Kidney (tissue), 14 donors: Measurements from ENCODE around the gene NRCAM. TPM values are rescaled to one million over a fixed set of nuclear protein-coding genes. Genes with fewer than 3 reads are reported as not detected.

Experiments
- DNase-seq, 5 donors: peaks; one replicate each; pipeline ENCODE4 v3.0.0-alpha.2; 2013 to 2020
- FAIRE-seq: peaks from 2 replicates; lab custom pipeline; 2012; peaks lifted over from hg19 to GRCh38; lab: Jason Lieb, UNC
- H3K27ac ChIP-seq, 2 donors: one replicate each; pipeline ENCODE4 v1.7.0; 2013; ENCODE audit warnings: low read depth in 2 of 2, low read length in 2 of 2, inconsistent platforms in 1 of 2
- H3K27me3 ChIP-seq: one replicate; pipeline ENCODE4 v1.7.1; 2013; ENCODE audit warnings: low read length, inconsistent platforms; ENCODE audit not compliant: control insufficient read depth, insufficient read depth
- H3K36me3 ChIP-seq, 3 donors: one replicate each; pipeline versions ENCODE4 v1.7.0 to v1.7.1; 2013; ENCODE audit warnings: low read length in 3 of 3, control low read depth in 1 of 3, inconsistent platforms in 1 of 3; ENCODE audit not compliant: insufficient read depth in 3 of 3, control insufficient read depth in 2 of 3
- H3K4me1 ChIP-seq, 3 donors: one replicate each; pipeline versions ENCODE4 v1.7.0 to v1.7.1; 2013; ENCODE audit warnings: low read length in 3 of 3, inconsistent platforms in 1 of 3, low read depth in 1 of 3; ENCODE audit not compliant: control insufficient read depth in 2 of 3, insufficient read depth in 2 of 3
- H3K4me3 ChIP-seq, 3 donors: one replicate each; pipeline versions ENCODE4 v1.7.0 to v1.8.1; 2013; ENCODE audit warnings: low read length in 3 of 3, control low read depth in 1 of 3, inconsistent platforms in 1 of 3
- H3K9ac ChIP-seq, 3 donors: one replicate each; pipeline versions ENCODE4 v1.7.0 to v1.7.1; 2013; ENCODE audit warnings: low read length in 3 of 3, control low read depth in 1 of 3, inconsistent platforms in 1 of 3
- H3K9me3 ChIP-seq, 3 donors: one replicate each; pipeline versions ENCODE4 v1.7.0 to v1.7.1; 2013; ENCODE audit warnings: low read length in 3 of 3, control low read depth in 1 of 3, inconsistent platforms in 1 of 3; ENCODE audit not compliant: control insufficient read depth in 2 of 3, insufficient read depth in 1 of 3
- intact Hi-C: fragments of 100-400 bp; cut with DNase I; formaldehyde crosslinking; loops from one replicate; pipeline ENCODE4 v1.11.1; 2022
- polyA plus RNA-seq: library from polyadenylated mRNA; stranded (reverse); fragments of 350-450 nt; fragmentation: Illumina TruSeq; extraction: RNeasy Lipid Tissue Mini Kit (QIAGEN cat#74804); gene quantifications from one replicate; pipeline ENCODE4 v1.2.3, GENCODE V29; 2014; ENCODE audit warnings: low read depth, low replicate concordance; ENCODE audit not compliant: insufficient read depth
- total RNA-seq: library from RNA; stranded (reverse); fragmentation: NEBNext Ultra II Directional; extraction: Animal tissue kit (Norgen Biotek cat#: 25700); gene quantifications from one replicate; pipeline ENCODE4 v1.2.1, GENCODE V29; 2021
- TF ChIP-seq, protein P1 (sequence below): IDR thresholded peaks from 3 replicates; pipeline ENCODE4 v1.5.1; 2012; ENCODE audit warnings: mild to moderate bottlenecking, moderate library complexity, borderline replicate concordance; ENCODE audit not compliant: insufficient read depth; ENCODE audit errors: extremely low read depth
- donor health status: control.
- donor health status: control.
- donor health status: control.
- donor health status: control.
- donor health status: control.
- donor health status: DM: yes; HTN: yes; CAD: no.
- donor health status: Normal renal cell carcinoma (clear cell type).

The NRCAM gene
- total and polyA plus RNA-seq, 2 donors from 2014 or later: 16.8 to 20.6 TPM

DNA sequence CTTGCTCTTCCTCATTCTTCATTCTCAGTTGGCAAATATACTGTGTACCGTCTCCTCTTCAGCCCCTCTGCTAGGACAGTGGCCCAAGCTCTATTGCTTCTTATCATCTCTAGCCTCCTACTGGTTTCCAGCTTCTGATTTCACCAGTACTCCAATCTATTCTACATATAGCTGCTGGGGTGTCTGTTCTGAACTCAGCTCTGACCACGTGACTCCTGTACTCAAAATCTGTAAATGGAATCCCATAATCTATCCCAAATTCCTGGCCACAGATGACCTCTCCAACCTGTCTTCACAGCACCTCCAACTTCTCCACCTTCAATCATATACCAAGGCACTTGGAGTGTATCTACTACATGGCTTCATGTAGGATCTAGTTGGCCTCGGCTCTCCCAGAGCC is 152.9 kb downstream of the NRCAM start:
- intact Hi-C loops: no loop called here
- FAIRE-seq: no peak

DNA sequence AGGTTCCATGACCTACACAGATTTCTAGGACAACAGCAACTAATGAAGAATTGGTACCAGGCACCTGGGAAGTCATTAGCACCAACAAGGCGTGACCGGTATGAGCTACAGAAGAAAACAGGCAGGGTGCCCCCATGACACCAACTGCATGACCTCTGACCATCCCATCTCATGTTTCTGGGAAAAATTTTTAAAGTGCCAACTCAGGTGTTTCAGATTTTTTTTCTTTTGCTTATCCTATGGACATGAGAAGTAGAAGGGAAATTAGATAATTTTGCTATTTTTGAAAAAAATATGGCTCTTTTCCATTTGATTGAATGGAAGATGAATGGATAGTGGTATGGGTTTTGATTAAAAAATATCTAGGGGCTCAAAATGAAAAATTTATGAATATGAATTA is 154.8 kb downstream of the NRCAM start:
- H3K27ac ChIP-seq: no peak overlapping the region
- TF ChIP-seq, protein P1, sequence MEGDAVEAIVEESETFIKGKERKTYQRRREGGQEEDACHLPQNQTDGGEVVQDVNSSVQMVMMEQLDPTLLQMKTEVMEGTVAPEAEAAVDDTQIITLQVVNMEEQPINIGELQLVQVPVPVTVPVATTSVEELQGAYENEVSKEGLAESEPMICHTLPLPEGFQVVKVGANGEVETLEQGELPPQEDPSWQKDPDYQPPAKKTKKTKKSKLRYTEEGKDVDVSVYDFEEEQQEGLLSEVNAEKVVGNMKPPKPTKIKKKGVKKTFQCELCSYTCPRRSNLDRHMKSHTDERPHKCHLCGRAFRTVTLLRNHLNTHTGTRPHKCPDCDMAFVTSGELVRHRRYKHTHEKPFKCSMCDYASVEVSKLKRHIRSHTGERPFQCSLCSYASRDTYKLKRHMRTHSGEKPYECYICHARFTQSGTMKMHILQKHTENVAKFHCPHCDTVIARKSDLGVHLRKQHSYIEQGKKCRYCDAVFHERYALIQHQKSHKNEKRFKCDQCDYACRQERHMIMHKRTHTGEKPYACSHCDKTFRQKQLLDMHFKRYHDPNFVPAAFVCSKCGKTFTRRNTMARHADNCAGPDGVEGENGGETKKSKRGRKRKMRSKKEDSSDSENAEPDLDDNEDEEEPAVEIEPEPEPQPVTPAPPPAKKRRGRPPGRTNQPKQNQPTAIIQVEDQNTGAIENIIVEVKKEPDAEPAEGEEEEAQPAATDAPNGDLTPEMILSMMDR: no peak
- H3K36me3 ChIP-seq: no peaks in the 10 kb centered on the region
- intact Hi-C loops: no loop called here
- FAIRE-seq: no peak
- no peaks in the 10 kb centered on the region for H3K27me3 ChIP-seq
- no peaks in the 10 kb centered on the region for H3K9me3 ChIP-seq
- no peaks in the 10 kb centered on the region for H3K4me1 ChIP-seq
- DNase-seq: no peak
- no peak overlapping the region for H3K9ac ChIP-seq
- no peak overlapping the region for H3K4me3 ChIP-seq

More for the DNA sequence above, 152.9 kb downstream of the NRCAM start:
- Histone ChIP-seq H3K9me3 (no peaks in the 10 kb centered on the region), H3K4me3 (no peak overlapping the region), H3K9ac (no peak overlapping the region), H3K27ac (no peak overlapping the region), H3K36me3 (no peaks in the 10 kb centered on the region), H3K4me1 (no peaks in the 10 kb centered on the region), H3K27me3 (no peaks in the 10 kb centered on the region)
- TF ChIP-seq, protein P1: no peak
- no peak for DNase-seq

DNA sequence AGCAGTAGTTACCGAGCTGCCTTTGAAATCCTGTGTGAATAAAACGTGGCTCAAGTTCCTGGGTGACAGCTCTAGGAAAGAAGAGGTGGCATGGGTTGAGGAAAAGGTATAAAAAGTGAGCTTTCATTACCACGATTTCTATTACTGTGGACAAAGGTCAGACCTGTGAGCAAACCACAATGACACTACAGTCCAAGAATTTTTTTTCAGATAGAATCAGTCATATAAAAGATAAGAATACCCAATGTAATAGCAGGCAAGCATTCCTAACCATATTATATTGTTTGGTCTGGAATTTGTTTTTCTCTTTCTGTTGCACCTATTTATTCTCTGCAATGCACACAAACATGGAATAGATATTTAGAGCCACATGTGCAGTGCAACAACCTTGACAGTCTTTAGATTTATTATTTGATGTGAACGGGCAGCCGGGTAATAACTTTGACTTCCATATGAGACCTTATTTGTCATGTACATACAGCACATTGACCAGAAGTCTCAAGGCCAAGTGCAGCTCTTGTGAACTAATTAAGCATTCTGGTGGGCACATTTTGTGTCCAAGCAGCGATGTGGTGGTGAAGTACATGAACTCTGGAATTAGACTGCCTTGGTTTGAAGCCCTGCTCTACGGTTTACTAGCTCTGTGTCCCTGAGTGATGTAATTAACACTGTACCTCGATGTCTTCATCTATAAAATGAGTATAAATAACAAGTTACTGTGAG is 156.8 kb downstream of the NRCAM start:
- Histone ChIP-seq H3K9ac (no peak overlapping the region), H3K9me3 (no peaks in the 10 kb centered on the region), H3K4me3 (no peak overlapping the region), H3K36me3 (no peaks in the 10 kb centered on the region), H3K27me3 (no peaks in the 10 kb centered on the region), H3K4me1 (no peaks in the 10 kb centered on the region), H3K27ac (no peak overlapping the region)
- FAIRE-seq (no peak), DNase-seq (no peak)
- TF ChIP-seq, protein P1: no peak
- intact Hi-C loops: no loop called here
